Upper lobe of right lung (tissue), 1 donor: ENCODE results near the gene VEGFC. TPM values are rescaled to one million over a fixed set of nuclear protein-coding genes. Genes with fewer than 3 reads are reported as not detected.

ENCODE experiments used
- ATAC-seq: fragments of 200-7000 bp; cut with Tn5 transposase; one replicate; pipeline ENCODE4 v1.9.1; 2020; ENCODE audit warnings: mild to moderate bottlenecking, moderate library complexity
- DNase-seq: peaks from one replicate; pipeline ENCODE4 v3.0.0-alpha.2; 2020
- H3K27ac ChIP-seq: fragments of 200-600 bp; one replicate; pipeline ENCODE4 v1.8.0; 2022
- H3K27me3 ChIP-seq: fragments of 200-600 bp; one replicate; pipeline ENCODE4 v1.8.0; 2022; ENCODE audit warnings: mild to moderate bottlenecking
- H3K36me3 ChIP-seq: fragments of 200-600 bp; one replicate; pipeline ENCODE4 v1.8.0; 2022
- H3K4me1 ChIP-seq: fragments of 200-600 bp; one replicate; pipeline ENCODE4 v1.8.0; 2022
- H3K4me3 ChIP-seq: fragments of 200-600 bp; one replicate; pipeline ENCODE4 v1.8.0; 2022; ENCODE audit warnings: mild to moderate bottlenecking
- H3K9me3 ChIP-seq: fragments of 200-600 bp; one replicate; pipeline ENCODE4 v1.8.0; 2022
- CTCF ChIP-seq: fragments of 200-600 bp; IDR thresholded peaks from one replicate; pipeline ENCODE4 v1.8.0; 2022; ENCODE audit warnings: antibody characterized with exemption
- intact Hi-C: fragments of 100-400 bp; cut with DNase I; formaldehyde crosslinking; loops from one replicate; pipeline ENCODE4 v1.11.0; 2022
- total RNA-seq: library from RNA; stranded (reverse); fragmentation: NEBNext Ultra II Directional; extraction: Animal tissue kit (Norgen Biotek cat#: 25700); gene quantifications from one replicate; pipeline ENCODE4 v1.2.1, GENCODE V29; 2021
- donor health status: DM: no; HTN: yes; CAD: no; lungs with severe emphysema.

VEGFC gene
- total RNA-seq, 1 donor from 2014 or later: 19.0 TPM

- H3K27me3 ChIP-seq: no peaks in the 10 kb centered on the region
- no peaks in the 10 kb centered on the region for H3K36me3 ChIP-seq
- H3K4me1 ChIP-seq: no peaks in the 10 kb centered on the region
- DNase-seq (no peak), ATAC-seq (no peak)
- H3K9me3 ChIP-seq: no peaks in the 10 kb centered on the region
- intact Hi-C loops: no loop called here
- no peak overlapping the region for H3K27ac ChIP-seq
- no peak for TF ChIP-seq CTCF
- no peak overlapping the region for H3K4me3 ChIP-seq
Measured at GRCh38 chr4:176775338-176775737, 17.4 kb downstream of the VEGFC start.

GRCh38 chr4:176774852-176775251, 17.9 kb downstream of the VEGFC start:
- no peak for ATAC-seq
- H3K4me3 ChIP-seq: no peak overlapping the region
- H3K36me3 ChIP-seq: no peaks in the 10 kb centered on the region

GRCh38 chr4:176769514-176769913, 23.2 kb downstream of the VEGFC start:
- ATAC-seq: no peak

More at GRCh38 chr4:176774852-176775251, 17.9 kb downstream of the VEGFC start:
- DNase-seq: no peak
- Histone ChIP-seq H3K9me3 (no peaks in the 10 kb centered on the region), H3K4me1 (no peaks in the 10 kb centered on the region), H3K27me3 (no peaks in the 10 kb centered on the region), H3K27ac (no peak overlapping the region)
- intact Hi-C loops: no loop called here
- no peak for TF ChIP-seq CTCF

GRCh38 chr4:176767183-176767582, 25.5 kb downstream of the VEGFC start:
- no peak for DNase-seq
- Histone ChIP-seq H3K9me3 (no peaks in the 10 kb centered on the region), H3K27me3 (no peaks in the 10 kb centered on the region), H3K4me3 (no peak overlapping the region), H3K36me3 (no peaks in the 10 kb centered on the region), H3K27ac (no peak overlapping the region), H3K4me1 (no peaks in the 10 kb centered on the region)
- ATAC-seq: no peak
- no peak for TF ChIP-seq CTCF
- intact Hi-C loops: no loop called here

More at GRCh38 chr4:176769514-176769913, 23.2 kb downstream of the VEGFC start:
- TF ChIP-seq CTCF: no peak
- intact Hi-C loops: no loop called here
- no peak overlapping the region for H3K4me3 ChIP-seq
- no peaks in the 10 kb centered on the region for H3K4me1 ChIP-seq
- DNase-seq: no peak
- no peaks in the 10 kb centered on the region for H3K9me3 ChIP-seq
- no peaks in the 10 kb centered on the region for H3K27me3 ChIP-seq
- no peaks in the 10 kb centered on the region for H3K36me3 ChIP-seq
- H3K27ac ChIP-seq: no peak overlapping the region

- intact Hi-C loops: no loop called here
- DNase-seq (no peak), ATAC-seq (no peak)
- no peaks in the 10 kb centered on the region for H3K27me3 ChIP-seq
- no peak overlapping the region for H3K4me3 ChIP-seq
- H3K27ac ChIP-seq: no peak overlapping the region
- H3K4me1 ChIP-seq: no peaks in the 10 kb centered on the region
- TF ChIP-seq CTCF: no peak
- H3K9me3 ChIP-seq: no peaks in the 10 kb centered on the region
- H3K36me3 ChIP-seq: no peaks in the 10 kb centered on the region
Measured at GRCh38 chr4:176762661-176763308, 29.9 kb downstream of the VEGFC start.

- DNase-seq (no peak), ATAC-seq (no peak)
- TF ChIP-seq CTCF: no peak
- H3K4me1 ChIP-seq: no peaks in the 10 kb centered on the region
- H3K4me3 ChIP-seq: no peak overlapping the region
- no peaks in the 10 kb centered on the region for H3K36me3 ChIP-seq
- no peaks in the 10 kb centered on the region for H3K27me3 ChIP-seq
- H3K27ac ChIP-seq: no peak overlapping the region
- intact Hi-C loops: no loop called here
- H3K9me3 ChIP-seq: no peaks in the 10 kb centered on the region
Measured at GRCh38 chr4:176761872-176762271, 30.9 kb downstream of the VEGFC start.
